Measurements from ENCODE around the gene NF2. TPM values are rescaled to one million over a fixed set of nuclear protein-coding genes. Genes with fewer than 3 reads are reported as not detected.

Gene NF2
- total RNA-seq, 1 experiment from 2014 or later = 50.9 TPM

DNA sequence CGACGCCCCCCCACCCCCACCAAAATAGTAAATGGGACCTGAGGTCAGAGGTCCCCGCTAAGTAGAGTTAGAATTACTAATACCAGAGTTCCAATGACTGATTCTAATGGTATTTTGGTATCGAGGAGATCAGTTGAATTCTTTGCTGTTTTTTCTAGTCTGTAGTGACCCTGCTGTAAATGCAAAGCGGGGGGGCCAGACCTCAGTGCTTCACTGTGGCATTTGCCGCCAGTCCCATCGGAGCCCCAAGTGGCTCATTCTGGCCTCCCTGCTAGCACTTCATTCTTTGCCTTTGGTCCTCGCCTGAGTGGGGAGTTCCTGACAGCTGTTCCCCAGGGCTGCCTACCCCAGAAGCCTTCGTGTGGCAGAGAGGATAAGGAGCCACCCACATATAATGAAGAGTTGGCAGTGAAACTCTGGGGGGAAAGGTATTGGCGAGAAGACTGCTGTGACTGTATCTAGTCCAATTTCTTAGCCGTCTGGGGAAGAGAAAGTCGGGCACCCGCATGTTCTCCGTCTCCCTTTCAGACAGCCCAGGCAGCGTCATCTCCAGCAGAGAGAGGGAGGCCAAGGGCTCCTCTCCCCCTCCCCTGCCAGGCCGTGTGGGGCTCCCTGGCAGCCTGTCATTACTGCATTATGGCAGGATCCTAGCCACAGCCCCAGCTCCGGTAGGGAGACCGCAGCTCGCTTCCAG lies 96.9 kb downstream of the NF2 start:
- H2BK12ac ChIP-seq (ENCODE audit: insufficient read length, low read depth, low read length) = no peak overlapping the region
- H2AK5ac ChIP-seq (ENCODE audit: insufficient read length, low read length) = no peak overlapping the region
- H4K20me1 ChIP-seq (ENCODE audit: control insufficient read depth, insufficient read depth, insufficient read length) = no peaks in the 10 kb centered on the region
- H2BK5ac ChIP-seq (ENCODE audit: insufficient read length, low read length) = no peak overlapping the region
- H3K9ac ChIP-seq (ENCODE audit: extremely low read depth, insufficient read length, low read length) = no peak overlapping the region
- no peak overlapping the region for H3K4me2 ChIP-seq (ENCODE audit: insufficient read depth, insufficient read length, low read length)
- no peak overlapping the region for H3K27ac ChIP-seq (ENCODE audit: insufficient read length, low read depth, low read length)
- H3K4ac ChIP-seq (ENCODE audit: low read depth, low read length) = no peak overlapping the region
- no peak overlapping the region for H2BK20ac ChIP-seq (ENCODE audit: low read depth, low read length, poor library complexity, severe bottlenecking)
- H3T11ph ChIP-seq (ENCODE audit: low read length) = no peak overlapping the region
- no peak overlapping the region; the same call in 1 of the 2 replicates for H3K14ac ChIP-seq (ENCODE audit: insufficient read depth, low read length)
- peaks cover 6% of the 10 kb centered on the region; the same call in 1 of the 2 replicates for H3K4me1 ChIP-seq (ENCODE audit: insufficient read depth, low read length)
- H2BK120ac ChIP-seq (ENCODE audit: low read depth, low read length, poor library complexity, severe bottlenecking) = no peak overlapping the region
- TF ChIP-seq, protein P1, sequence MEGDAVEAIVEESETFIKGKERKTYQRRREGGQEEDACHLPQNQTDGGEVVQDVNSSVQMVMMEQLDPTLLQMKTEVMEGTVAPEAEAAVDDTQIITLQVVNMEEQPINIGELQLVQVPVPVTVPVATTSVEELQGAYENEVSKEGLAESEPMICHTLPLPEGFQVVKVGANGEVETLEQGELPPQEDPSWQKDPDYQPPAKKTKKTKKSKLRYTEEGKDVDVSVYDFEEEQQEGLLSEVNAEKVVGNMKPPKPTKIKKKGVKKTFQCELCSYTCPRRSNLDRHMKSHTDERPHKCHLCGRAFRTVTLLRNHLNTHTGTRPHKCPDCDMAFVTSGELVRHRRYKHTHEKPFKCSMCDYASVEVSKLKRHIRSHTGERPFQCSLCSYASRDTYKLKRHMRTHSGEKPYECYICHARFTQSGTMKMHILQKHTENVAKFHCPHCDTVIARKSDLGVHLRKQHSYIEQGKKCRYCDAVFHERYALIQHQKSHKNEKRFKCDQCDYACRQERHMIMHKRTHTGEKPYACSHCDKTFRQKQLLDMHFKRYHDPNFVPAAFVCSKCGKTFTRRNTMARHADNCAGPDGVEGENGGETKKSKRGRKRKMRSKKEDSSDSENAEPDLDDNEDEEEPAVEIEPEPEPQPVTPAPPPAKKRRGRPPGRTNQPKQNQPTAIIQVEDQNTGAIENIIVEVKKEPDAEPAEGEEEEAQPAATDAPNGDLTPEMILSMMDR (conservative IDR thresholded peaks at IDR 0.05) = no peak
- Mint-ChIP-seq H3K27me3 (ENCODE audit: low read depth) (peaks cover 60% of the 10 kb centered on the region), H3K27ac (no peak overlapping the region), H3K4me3 (no peak overlapping the region; a peak in 1 of 5 replicates), H3K9me3 (no peaks in the 10 kb centered on the region), H3K4me1 (peaks cover 36 to 52% of the 10 kb centered on the region in 2 experiments), H3K36me3 (ENCODE audit: insufficient read depth in 1 of 3, low read depth in 3 of 3) (peaks cover 2 to 10% (median 4%) of the 10 kb centered on the region in 3 experiments; a peak in 4 of 7 replicates)
- no peak overlapping the region for H4K91ac ChIP-seq (ENCODE audit: insufficient read length, low read depth, low read length)
- no CpG with 5 or more reads among the region's 19 CpGs for WGBS (ENCODE audit: extremely low coverage, insufficient read length, low lambda C conversion rate)
- no peak overlapping the region for H2BK15ac ChIP-seq (ENCODE audit: low read depth, low read length)
- H3K9me3 ChIP-seq (ENCODE audit: control insufficient read depth, low read depth, low read length) = no peaks in the 10 kb centered on the region
- no peak overlapping the region for H3K56ac ChIP-seq (ENCODE audit: insufficient read length, low read depth, low read length)
- no peak overlapping the region for H4K5ac ChIP-seq (ENCODE audit: insufficient read length, low read depth, low read length)
- no peak for DNase-seq
- H3K79me2 ChIP-seq (ENCODE audit: insufficient read depth, low read length) = no peaks in the 10 kb centered on the region
- peaks cover 9% of the 10 kb centered on the region for H3K23me2 ChIP-seq (ENCODE audit: insufficient read length, low read depth, low read length, poor library complexity, severe bottlenecking)
- H4K8ac ChIP-seq (replicated peaks; ENCODE audit: insufficient read length, low read depth, low read length) = no peak overlapping the region
- H2AFZ ChIP-seq (ENCODE audit: low read length) = no peak overlapping the region
- no peaks in the 10 kb centered on the region; the same call in 1 of the 2 replicates for H3K27me3 ChIP-seq (ENCODE audit: insufficient read depth, low read length)
- H3K18ac ChIP-seq (ENCODE audit: insufficient read length, low read depth, low read length) = no peak overlapping the region
- no peaks in the 10 kb centered on the region for H3K79me1 ChIP-seq (ENCODE audit: insufficient read depth, low read depth, low read length, poor library complexity, severe bottlenecking)
- H3K23ac ChIP-seq (ENCODE audit: insufficient read length, low read depth, low read length) = no peak overlapping the region

Data from H9 (cell line).